H9 (cell line): ENCODE results near the gene PLK1. TPM values are rescaled to one million over a fixed set of nuclear protein-coding genes. Genes with fewer than 3 reads are reported as not detected.

Experiments
- DNase-seq: peaks from one replicate; pipeline ENCODE4 v3.0.0-alpha.2; 2017
- H2AFZ ChIP-seq: one replicate; pipeline ENCODE4 v1.6.1; 2013; ENCODE audit warnings: mild to moderate bottlenecking, low read length, control low read depth, moderate library complexity
- H2AK5ac ChIP-seq: 2 replicates; pipeline ENCODE4 v1.6.1; 2013; ENCODE audit warnings: low read length, control low read depth, mixed read lengths; ENCODE audit not compliant: insufficient read length
- H2BK120ac ChIP-seq: one replicate; pipeline ENCODE4 v1.6.1; 2013; ENCODE audit warnings: low read depth, mild to moderate bottlenecking, low read length, control low read depth, inconsistent platforms; ENCODE audit not compliant: poor library complexity, severe bottlenecking
- H2BK12ac ChIP-seq: 2 replicates; pipeline ENCODE4 v1.6.1; 2013; ENCODE audit warnings: low read length, control low read depth, mixed read lengths, low read depth; ENCODE audit not compliant: insufficient read length
- H2BK15ac ChIP-seq: 2 replicates; pipeline ENCODE4 v1.6.1; 2013; ENCODE audit warnings: low read depth, low read length, control low read depth
- H2BK20ac ChIP-seq: one replicate; pipeline ENCODE4 v1.6.1; 2013; ENCODE audit warnings: low read depth, mild to moderate bottlenecking, low read length, control low read depth, inconsistent platforms; ENCODE audit not compliant: poor library complexity, severe bottlenecking
- H2BK5ac ChIP-seq: 2 replicates; pipeline ENCODE4 v1.6.1; 2013; ENCODE audit warnings: low read length, control low read depth, mixed read lengths; ENCODE audit not compliant: insufficient read length
- H3K14ac ChIP-seq: 2 replicates; pipeline ENCODE4 v1.6.1; 2013; ENCODE audit warnings: low read length, control low read depth; ENCODE audit not compliant: insufficient read depth
- H3K18ac ChIP-seq: 2 replicates; pipeline ENCODE4 v1.6.1; 2013; ENCODE audit warnings: low read depth, mild to moderate bottlenecking, mixed read lengths, low read length, control low read depth; ENCODE audit not compliant: insufficient read length
- H3K23ac ChIP-seq: 2 replicates; pipeline ENCODE4 v1.6.1; 2013; ENCODE audit warnings: low read length, control low read depth, mixed read lengths, low read depth; ENCODE audit not compliant: insufficient read length
- H3K23me2 ChIP-seq: 2 replicates; pipeline ENCODE4 v1.6.1; 2013; ENCODE audit warnings: low read depth, mild to moderate bottlenecking, mixed read lengths, low read length, control low read depth; ENCODE audit not compliant: insufficient read length, poor library complexity, severe bottlenecking
- H3K27ac ChIP-seq: 2 replicates; pipeline ENCODE4 v1.5.1; 2013; ENCODE audit warnings: low read length, control low read depth, mixed read lengths, low read depth; ENCODE audit not compliant: insufficient read length
- H3K27me3 ChIP-seq: 2 replicates; pipeline ENCODE4 v1.6.1; 2013; ENCODE audit warnings: low read length, control low read depth, inconsistent platforms; ENCODE audit not compliant: insufficient read depth
- H3K4ac ChIP-seq: 2 replicates; pipeline ENCODE4 v1.6.1; 2013; ENCODE audit warnings: low read depth, mild to moderate bottlenecking, control low read depth, inconsistent platforms, low read length, moderate library complexity
- H3K4me1 ChIP-seq: 2 replicates; pipeline ENCODE4 v1.6.1; 2013; ENCODE audit warnings: low read length, control low read depth, inconsistent platforms; ENCODE audit not compliant: insufficient read depth
- H3K4me2 ChIP-seq: 2 replicates; pipeline ENCODE4 v1.6.1; 2013; ENCODE audit warnings: low read length, control low read depth, mixed read lengths; ENCODE audit not compliant: insufficient read length, insufficient read depth
- H3K56ac ChIP-seq: 2 replicates; pipeline ENCODE4 v1.6.1; 2013; ENCODE audit warnings: low read depth, mild to moderate bottlenecking, mixed read lengths, low read length, control low read depth; ENCODE audit not compliant: insufficient read length
- H3K79me1 ChIP-seq: 2 replicates; pipeline ENCODE4 v1.6.1; 2013; ENCODE audit warnings: low read depth, mild to moderate bottlenecking, moderate library complexity, low read length, control low read depth, inconsistent platforms; ENCODE audit not compliant: insufficient read depth, poor library complexity, severe bottlenecking
- H3K79me2 ChIP-seq: 2 replicates; pipeline ENCODE4 v1.6.1; 2013; ENCODE audit warnings: low read length, control low read depth, inconsistent platforms; ENCODE audit not compliant: insufficient read depth
- H3K9ac ChIP-seq: 2 replicates; pipeline ENCODE4 v1.6.1; 2013; ENCODE audit warnings: low read length, control low read depth, mixed read lengths; ENCODE audit not compliant: insufficient read length; ENCODE audit errors: extremely low read depth
- H3K9me3 ChIP-seq: one replicate; pipeline ENCODE4 v1.6.1; 2013; ENCODE audit warnings: low read depth, low read length, inconsistent platforms; ENCODE audit not compliant: control insufficient read depth
- H3T11ph ChIP-seq: one replicate; pipeline ENCODE4 v1.6.1; 2013; ENCODE audit warnings: mild to moderate bottlenecking, low read length, control low read depth, inconsistent platforms
- H4K20me1 ChIP-seq: one replicate; pipeline ENCODE4 v1.6.1; 2013; ENCODE audit not compliant: control insufficient read depth, insufficient read length, insufficient read depth
- H4K5ac ChIP-seq: 2 replicates; pipeline ENCODE4 v1.6.1; 2013; ENCODE audit warnings: low read depth, mild to moderate bottlenecking, mixed read lengths, low read length, control low read depth; ENCODE audit not compliant: insufficient read length
- H4K8ac ChIP-seq: replicated peaks from 2 replicates; pipeline ENCODE4 v1.6.1; 2013; ENCODE audit warnings: low read length, control low read depth, mixed read lengths, low read depth; ENCODE audit not compliant: insufficient read length
- H4K91ac ChIP-seq: 2 replicates; pipeline ENCODE4 v1.6.1; 2013; ENCODE audit warnings: low read depth, mild to moderate bottlenecking, moderate library complexity, mixed read lengths, low read length, control low read depth; ENCODE audit not compliant: insufficient read length
- H3K27ac Mint-ChIP-seq, 3 experiments: 2 replicates in 2 of 3; 3 replicates in 1 of 3; pipeline ENCODE4 v1.8.0; 2020 to 2021; ENCODE audit warnings: mixed read lengths in 3 of 3, mild to moderate bottlenecking in 1 of 3, moderate library complexity in 1 of 3
- H3K27me3 Mint-ChIP-seq: 2 replicates; pipeline ENCODE4 v1.8.0; 2021; ENCODE audit warnings: low read depth, mild to moderate bottlenecking, moderate library complexity, mixed read lengths
- H3K36me3 Mint-ChIP-seq, 3 experiments: 2 replicates in 2 of 3; 3 replicates in 1 of 3; pipeline ENCODE4 v1.8.0; 2020 to 2021; ENCODE audit warnings: low read depth in 3 of 3, mixed read lengths in 3 of 3; ENCODE audit not compliant: insufficient read depth in 1 of 3
- H3K4me1 Mint-ChIP-seq, 2 experiments: 2 replicates each; pipeline ENCODE4 v1.8.0; 2020; ENCODE audit warnings: mixed read lengths in 2 of 2
- H3K4me3 Mint-ChIP-seq, 2 experiments: 2 replicates in 1 of 2; 3 replicates in 1 of 2; pipeline ENCODE4 v1.8.0; 2020 to 2021; ENCODE audit warnings: mild to moderate bottlenecking in 2 of 2, mixed read lengths in 2 of 2, moderate library complexity in 1 of 2
- H3K9me3 Mint-ChIP-seq, 2 experiments: 2 replicates in 1 of 2; 3 replicates in 1 of 2; pipeline ENCODE4 v1.8.0; 2020; ENCODE audit warnings: mild to moderate bottlenecking in 2 of 2, mixed read lengths in 2 of 2, moderate library complexity in 1 of 2
- CTCF ChIP-seq: fragments of 200-600 bp; sonication (generic); conservative IDR thresholded peaks from 3 replicates; pipeline ENCODE4 v1.8.0; 2021; ENCODE audit warnings: antibody characterized with exemption, mild to moderate bottlenecking
- WGBS: extraction: QIAGEN DNeasy Blood & Tissue Kit; methylation state at CpG from one replicate; pipeline ENCODE4 v1.1.7; 2013; ENCODE audit warnings: missing lambda C conversion rate, low lambda C conversion rate, mixed read lengths; ENCODE audit not compliant: insufficient read length; ENCODE audit errors: extremely low coverage; 5-methylcytosine and 5-hydroxymethylcytosine counted together
- total RNA-seq: library from RNA; stranded (reverse); gene quantifications from 2 replicates; pipeline ENCODE4 v1.2.1, GENCODE V29; 2021

Gene PLK1
- total RNA-seq, 1 experiment from 2014 or later = 140 TPM

DNA sequence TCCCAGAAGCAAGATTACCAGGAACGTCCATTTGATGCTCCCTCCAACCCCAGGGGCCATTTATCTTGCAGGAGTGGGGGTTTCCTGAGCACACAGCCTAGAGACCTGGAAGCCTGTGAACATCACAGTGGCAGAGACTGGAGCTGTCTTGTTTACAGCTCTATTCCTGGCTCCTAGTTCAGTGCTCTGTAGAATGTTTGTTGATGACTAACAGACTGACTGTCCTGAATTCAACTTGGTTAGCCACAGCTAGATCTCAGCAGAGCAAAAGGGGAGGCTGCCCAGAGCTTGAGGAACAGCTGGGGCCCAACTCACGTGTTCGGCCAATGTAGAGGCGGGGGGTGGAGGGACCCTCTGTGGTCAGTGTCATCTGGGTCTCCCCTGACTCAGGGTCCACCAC, 27.8 kb downstream of the PLK1 start:
- TF ChIP-seq CTCF = no peak
- no peaks in the 10 kb centered on the region for H4K20me1 ChIP-seq
- no peak overlapping the region for H3K56ac ChIP-seq
- no peak overlapping the region for H3K4me3 Mint-ChIP-seq
- H3K9me3 Mint-ChIP-seq = peaks cover 16 to 18% of the 10 kb centered on the region in 2 experiments
- H2BK15ac ChIP-seq = no peak overlapping the region
- no peak overlapping the region for H2BK120ac ChIP-seq
- H3K79me2 ChIP-seq = no peaks in the 10 kb centered on the region
- H3K79me1 ChIP-seq = no peaks in the 10 kb centered on the region
- no peak overlapping the region for H3K18ac ChIP-seq
- no peak overlapping the region for H3K27ac ChIP-seq
- no peak overlapping the region for H4K91ac ChIP-seq
- no peak overlapping the region for H3K23ac ChIP-seq
- no peak overlapping the region for H4K8ac ChIP-seq
- H4K5ac ChIP-seq = no peak overlapping the region
- H3K14ac ChIP-seq = no peak overlapping the region
- H3K27me3 Mint-ChIP-seq = peaks cover 22% of the 10 kb centered on the region
- no peaks in the 10 kb centered on the region for H3K23me2 ChIP-seq
- no peak overlapping the region for H2AFZ ChIP-seq
- no peak overlapping the region for H2BK5ac ChIP-seq
- H3K4me1 Mint-ChIP-seq = peaks cover 2% of the 10 kb centered on the region in 2 experiments; a peak in 3 of 4 replicates
- H3K27me3 ChIP-seq = no peaks in the 10 kb centered on the region
- WGBS = no CpG with 5 or more reads among the region's 4 CpGs
- no peaks in the 10 kb centered on the region for H3K4me1 ChIP-seq
- no peak overlapping the region for H3K27ac Mint-ChIP-seq
- no peak overlapping the region for H3K9ac ChIP-seq
- H2BK20ac ChIP-seq = no peak overlapping the region
- no peak overlapping the region for H2BK12ac ChIP-seq
- no peak overlapping the region for H3K4ac ChIP-seq
- H3K36me3 Mint-ChIP-seq = peaks cover 6 to 31% (median 11%) of the 10 kb centered on the region in 3 experiments
- no peak for DNase-seq
- H3T11ph ChIP-seq = no peak overlapping the region
- H3K9me3 ChIP-seq = peaks cover 5% of the 10 kb centered on the region
- no peak overlapping the region for H3K4me2 ChIP-seq
- H2AK5ac ChIP-seq = no peak overlapping the region
